Heart left ventricle (tissue), 16 donors: ENCODE data around the gene TRIOBP. TPM values are rescaled to one million over a fixed set of nuclear protein-coding genes. Genes with fewer than 3 reads are reported as not detected.

ENCODE experiments used
- ATAC-seq, 4 donors: fragments of 200-7000 bp; cut with Tn5 transposase; one replicate each; pipeline ENCODE4 v1.9.1; 2020 to 2022; ENCODE audit warnings: moderate library complexity in 4 of 4, mild to moderate bottlenecking in 3 of 4, moderate number of reproducible peaks in 1 of 4
- DNase-seq, 5 donors: peaks; one replicate each; pipeline ENCODE4 v3.0.0-alpha.2; 2020
- H3K27ac ChIP-seq, 12 donors: fragments of 200-600 bp; sonication (generic) in 4 of 12; one replicate each; pipeline versions ENCODE4 v1.5.0 to v1.8.0; 2016 to 2022; ENCODE audit warnings: mild to moderate bottlenecking in 2 of 12
- H3K27me3 ChIP-seq, 9 donors: fragments of 200-600 bp; sonication (generic) in 2 of 9; one replicate each; pipeline versions ENCODE4 v1.5.1 to v1.8.0; 2016 to 2022; ENCODE audit warnings: mild to moderate bottlenecking in 3 of 9
- H3K36me3 ChIP-seq, 9 donors: fragments of 200-600 bp; sonication (generic) in 2 of 9; one replicate each; pipeline versions ENCODE4 v1.5.0 to v1.8.0; 2018 to 2022; ENCODE audit warnings: mild to moderate bottlenecking in 2 of 9
- H3K4me1 ChIP-seq, 12 donors: fragments of 200-600 bp; sonication (generic) in 4 of 12; one replicate each; pipeline versions ENCODE4 v1.5.0 to v1.8.0; 2016 to 2022; ENCODE audit warnings: mild to moderate bottlenecking in 3 of 12
- H3K4me3 ChIP-seq, 12 donors: fragments of 200-600 bp; sonication (generic) in 4 of 12; one replicate each; pipeline versions ENCODE4 v1.5.0 to v1.8.0; 2017 to 2022; ENCODE audit warnings: mild to moderate bottlenecking in 9 of 12, moderate library complexity in 4 of 12
- H3K9me3 ChIP-seq, 12 donors: fragments of 200-600 bp; sonication (generic) in 4 of 12; one replicate each; pipeline versions ENCODE4 v1.5.0 to v1.8.0; 2016 to 2022; ENCODE audit warnings: mild to moderate bottlenecking in 1 of 12
- POLR2A ChIP-seq, 2 donors: fragments of 450-650 bp; IDR thresholded peaks; one replicate each; pipeline ENCODE4 v1.6.1; 2017; ENCODE audit warnings: antibody characterized with exemption in 2 of 2, mild to moderate bottlenecking in 2 of 2, moderate library complexity in 2 of 2
- WGBS, 4 donors: extraction: QIAGEN DNeasy Blood & Tissue Kit in 2 of 4; methylation state at CpG; one replicate each; pipeline versions ENCODE4 v1.1.5 to v1.1.7; 2013 to 2018; 5-methylcytosine and 5-hydroxymethylcytosine counted together
- intact Hi-C, 10 donors: fragments of 100-400 bp; cut with DNase I; formaldehyde crosslinking; loops; one replicate each; pipeline versions ENCODE4 v1.11.1 to v1.14.2; 2022
- polyA plus RNA-seq, 2 donors: library from polyadenylated mRNA; stranded (reverse); fragments of 200-250 nt; gene quantifications; one replicate each; pipeline ENCODE4 v1.2.3, GENCODE V29; 2013
- total RNA-seq, 9 donors: library from RNA; depleted of rRNA in 2 of 9; stranded (reverse); fragments of >200 nt in 2 of 9; fragmentation: NEBNext Ultra II Directional in 3 of 9; extraction: Animal tissue kit (Norgen Biotek cat#: 25700) in 3 of 9; gene quantifications; one replicate each; pipeline versions ENCODE4 v1.1.0 to v1.2.4, GENCODE V29; 2016 to 2023
- TF ChIP-seq, protein P1 (sequence below), 12 donors: fragments of 200-600 bp; sonication (generic) in 4 of 12; IDR thresholded peaks; one replicate each; pipeline versions ENCODE4 v1.5.0 to v1.8.0; 2018 to 2022; ENCODE audit warnings: antibody characterized with exemption in 12 of 12, mild to moderate bottlenecking in 5 of 12
- donor health status: ischemic (EF 13 %, LVEDD 7.1; RV severe dilation, severe dysfunction).
- donor health status: healthy with polysubstance abuse.
- donor health status: DM: no; HTN: yes; CAD: no.
- donor health status: DM: no; HTN: no; CAD: no.
- donor health status: ischemic (EF 25% LVEDD 6.9; RV normal size, moderate dysfunction).
- donor health status: ischemic (EF 25% LVEDD 5.7; RV mildly dilated, moderate dysfunction).
- donor health status: healthy.
- donor health status: DM: yes; HTN: yes; CAD: no.
- donor health status: ischemic (EF 35%, LVEDD 5.7; RV mildly dilated, moderate dysfunction).
- donor health status: nonischemic (EF 11% LVEDD 7.7; RV severe dilation, severe dysfunction).
- donor health status: DM: yes; HTN: yes; CAD: no.
- donor health status: PGD.
- donor health status: ischemic (EF 29% LVEDD 5.4; RV normal size, mild dysfunction).
- donor health status: nonischemic (EF 23%, LVEDD 6.1; RV moderate dilation, normal function).

Gene TRIOBP
- total and polyA plus RNA-seq, 11 donors = 54.9 to 147 (median 94.7) TPM

DNA sequence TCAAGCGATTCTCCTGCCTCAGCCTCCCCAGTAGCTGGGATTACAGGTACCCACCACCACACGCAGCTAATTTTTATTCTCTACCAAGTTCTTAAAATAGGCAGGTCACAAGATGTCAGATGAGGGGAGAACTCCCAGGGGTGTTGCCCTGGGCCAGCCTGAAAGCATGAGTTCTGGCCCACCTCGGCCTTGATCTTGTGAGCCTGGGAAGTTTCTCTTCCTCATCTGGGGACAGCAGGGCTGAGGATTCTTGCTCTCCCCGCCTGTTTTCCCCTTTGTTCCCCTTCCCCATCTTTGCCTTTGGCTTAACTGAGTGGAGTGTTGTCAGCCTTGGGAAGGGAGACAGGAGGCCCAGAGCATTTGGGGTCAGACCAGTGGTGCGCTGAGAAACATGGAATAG is 34.8 kb upstream of the TRIOBP start:
- 66 to 78% (median 74%) methylated on average over 5 of the region's 5 CpGs for WGBS, 4 donors
- no peak overlapping the region for H3K4me3 ChIP-seq
- no peak for TF ChIP-seq POLR2A (IDR thresholded peaks at IDR 0.05)
- TF ChIP-seq, protein P1, sequence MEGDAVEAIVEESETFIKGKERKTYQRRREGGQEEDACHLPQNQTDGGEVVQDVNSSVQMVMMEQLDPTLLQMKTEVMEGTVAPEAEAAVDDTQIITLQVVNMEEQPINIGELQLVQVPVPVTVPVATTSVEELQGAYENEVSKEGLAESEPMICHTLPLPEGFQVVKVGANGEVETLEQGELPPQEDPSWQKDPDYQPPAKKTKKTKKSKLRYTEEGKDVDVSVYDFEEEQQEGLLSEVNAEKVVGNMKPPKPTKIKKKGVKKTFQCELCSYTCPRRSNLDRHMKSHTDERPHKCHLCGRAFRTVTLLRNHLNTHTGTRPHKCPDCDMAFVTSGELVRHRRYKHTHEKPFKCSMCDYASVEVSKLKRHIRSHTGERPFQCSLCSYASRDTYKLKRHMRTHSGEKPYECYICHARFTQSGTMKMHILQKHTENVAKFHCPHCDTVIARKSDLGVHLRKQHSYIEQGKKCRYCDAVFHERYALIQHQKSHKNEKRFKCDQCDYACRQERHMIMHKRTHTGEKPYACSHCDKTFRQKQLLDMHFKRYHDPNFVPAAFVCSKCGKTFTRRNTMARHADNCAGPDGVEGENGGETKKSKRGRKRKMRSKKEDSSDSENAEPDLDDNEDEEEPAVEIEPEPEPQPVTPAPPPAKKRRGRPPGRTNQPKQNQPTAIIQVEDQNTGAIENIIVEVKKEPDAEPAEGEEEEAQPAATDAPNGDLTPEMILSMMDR (IDR thresholded peaks at IDR 0.05) = no peak
- DNase-seq (no peak), ATAC-seq (no peak)
- intact Hi-C loops = loop anchor here in 1 of 10 donors (1.0 kb wide), 1 partner anchor 13 kb away; the partner anchor contains the start of gene LGALS1
- peaks cover 0 to 18% (median 13%) of the 10 kb centered on the region in 9 donors for H3K36me3 ChIP-seq
- no peaks in the 10 kb centered on the region for H3K9me3 ChIP-seq
- peak overlapping the region in 11 of 12 donors; percentile 18 to 87 (median 71) for H3K27ac ChIP-seq
- H3K4me1 ChIP-seq = peaks cover 0 to 54% (median 41%) of the 10 kb centered on the region in 12 donors
- H3K27me3 ChIP-seq = no peaks in the 10 kb centered on the region

DNA sequence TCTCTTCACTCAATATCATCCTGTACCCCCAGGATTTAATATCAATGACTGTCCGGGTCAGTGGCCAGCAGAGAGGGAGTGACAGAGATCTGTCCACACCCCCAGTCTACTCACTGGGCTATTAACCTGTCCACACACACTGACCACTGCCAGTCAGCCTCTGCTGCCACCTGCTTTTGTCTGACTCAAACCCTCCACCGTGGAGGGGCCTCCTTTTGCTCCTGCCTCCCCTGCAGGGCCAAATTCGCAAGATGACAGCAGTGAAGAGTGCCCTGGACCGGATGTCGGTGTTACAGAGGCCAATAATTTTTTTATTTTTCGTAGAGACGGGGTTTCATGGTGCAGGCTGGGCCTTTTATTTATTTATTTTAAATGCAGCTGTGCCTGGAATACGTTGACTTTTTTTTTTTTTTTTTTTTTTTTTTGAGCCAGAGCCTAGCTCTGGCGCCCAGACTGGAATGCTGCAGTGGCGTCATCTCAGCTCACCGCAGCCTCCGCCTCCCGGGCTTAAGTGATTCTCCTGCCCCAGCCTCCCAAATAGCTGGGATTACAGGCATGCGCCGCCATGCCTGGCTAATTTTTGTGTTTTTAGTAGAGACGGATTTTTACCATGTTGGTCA is 33.2 kb upstream of the TRIOBP start:
- Histone ChIP-seq H3K4me3 (no peak overlapping the region), H3K27ac (peak overlapping the region in 4 of 12 donors; percentile 6 to 84 (median 41)), H3K4me1 (peaks cover 0 to 47% (median 33%) of the 10 kb centered on the region in 12 donors), H3K36me3 (peaks cover 0 to 20% (median 13%) of the 10 kb centered on the region in 9 donors), H3K9me3 (no peaks in the 10 kb centered on the region), H3K27me3 (no peaks in the 10 kb centered on the region)
- no peak for DNase-seq
- TF ChIP-seq, protein P1 (IDR thresholded peaks at IDR 0.05) = no peak
- TF ChIP-seq POLR2A (IDR thresholded peaks at IDR 0.05) = no peak
- WGBS, 4 donors = 72 to 85% (median 83%) methylated on average over 16 of the region's 16 CpGs
- peak in 1 of 4 donors; percentile 27 for ATAC-seq
- intact Hi-C loops = no loop called here

DNA sequence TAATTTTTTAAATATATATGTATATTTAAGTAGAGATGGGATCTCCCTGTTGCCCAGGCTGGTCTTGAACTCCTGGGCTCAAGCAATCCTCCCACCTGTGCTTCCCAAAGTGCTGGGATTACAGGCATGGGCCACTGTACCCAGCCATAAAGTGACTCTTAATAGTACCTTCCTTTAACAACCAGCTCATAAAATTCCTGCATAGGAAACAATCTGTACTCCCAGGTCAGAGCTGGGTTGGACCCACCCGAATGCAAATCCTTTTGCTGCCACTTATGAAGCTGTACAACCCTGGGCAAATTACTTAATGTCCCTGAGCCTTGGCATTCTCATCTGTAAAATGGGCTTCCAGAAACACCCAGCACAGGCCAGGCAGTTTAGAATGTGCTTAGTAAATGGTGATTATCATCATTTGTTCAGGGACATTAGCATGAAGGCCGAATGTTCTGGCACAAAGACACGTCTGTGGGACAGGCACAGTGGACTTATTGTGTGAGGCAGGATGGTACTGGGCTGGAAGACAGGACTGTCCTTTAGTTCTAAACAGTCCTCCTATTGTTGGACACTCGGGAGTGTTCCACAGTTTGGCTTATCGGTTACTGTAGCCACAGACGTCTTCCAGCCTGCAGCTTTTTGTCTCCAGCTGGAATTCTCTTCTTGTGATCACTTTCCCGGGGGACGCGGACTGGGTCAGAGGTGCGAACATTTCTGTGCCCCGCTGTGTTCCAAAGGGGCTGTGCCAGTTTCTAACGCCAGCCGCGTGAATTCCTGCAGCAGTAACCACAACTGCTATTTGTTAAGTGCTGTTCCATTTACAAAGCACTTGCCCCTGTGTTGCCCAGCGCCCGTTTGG is 32.4 kb upstream of the TRIOBP start:
- no peak for ATAC-seq
- intact Hi-C loops = no loop called here
- WGBS, 4 donors = 47 to 64% (median 61%) methylated on average over 11 to 16 of the region's 16 CpGs
- H3K27ac ChIP-seq = peak overlapping the region in 4 of 12 donors; percentile 7 to 50 (median 24)
- no peak for DNase-seq
- H3K36me3 ChIP-seq = peaks cover 0 to 20% (median 13%) of the 10 kb centered on the region in 9 donors
- H3K9me3 ChIP-seq = no peaks in the 10 kb centered on the region
- TF ChIP-seq, protein P1 (IDR thresholded peaks at IDR 0.05) = no peak
- TF ChIP-seq POLR2A (IDR thresholded peaks at IDR 0.05) = no peak
- no peaks in the 10 kb centered on the region for H3K27me3 ChIP-seq
- no peak overlapping the region for H3K4me3 ChIP-seq
- peaks cover 0 to 43% (median 30%) of the 10 kb centered on the region in 12 donors for H3K4me1 ChIP-seq

DNA sequence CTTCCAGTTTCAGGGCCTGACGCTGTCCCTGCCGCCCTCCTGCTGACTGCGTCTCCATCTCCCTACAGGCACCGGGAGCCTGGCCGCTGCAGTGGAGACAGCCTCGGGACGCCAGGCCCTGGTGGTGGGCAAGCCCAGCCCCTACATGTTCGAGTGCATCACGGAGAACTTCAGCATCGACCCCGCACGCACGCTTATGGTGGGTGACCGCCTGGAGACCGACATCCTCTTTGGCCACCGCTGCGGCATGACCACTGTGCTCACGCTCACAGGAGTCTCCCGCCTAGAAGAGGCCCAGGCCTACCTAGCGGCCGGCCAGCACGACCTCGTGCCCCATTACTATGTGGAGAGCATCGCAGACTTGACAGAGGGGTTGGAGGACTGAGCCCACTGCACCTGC is 31.4 kb upstream of the TRIOBP start:
- Histone ChIP-seq H3K4me1 (peaks cover 0 to 33% (median 19%) of the 10 kb centered on the region in 12 donors), H3K4me3 (no peak overlapping the region), H3K36me3 (peaks cover 0 to 20% (median 13%) of the 10 kb centered on the region in 9 donors), H3K9me3 (no peaks in the 10 kb centered on the region), H3K27ac (no peak overlapping the region), H3K27me3 (no peaks in the 10 kb centered on the region)
- DNase-seq = no peak
- 94 to 100% (median 95%) methylated on average over 13 to 24 of the region's 24 CpGs for WGBS, 4 donors
- intact Hi-C loops = no loop called here
- TF ChIP-seq, protein P1 (IDR thresholded peaks at IDR 0.05) = no peak
- TF ChIP-seq POLR2A (IDR thresholded peaks at IDR 0.05) = no peak
- no peak for ATAC-seq
